ENCODE measurements around the gene GSDMA. TPM values are rescaled to one million over a fixed set of nuclear protein-coding genes. Genes with fewer than 3 reads are reported as not detected.

The GSDMA gene
- total and polyA plus RNA-seq, 3 donors from 2014 or later = 0.34 to 0.37 TPM; not detected in 1

DNA sequence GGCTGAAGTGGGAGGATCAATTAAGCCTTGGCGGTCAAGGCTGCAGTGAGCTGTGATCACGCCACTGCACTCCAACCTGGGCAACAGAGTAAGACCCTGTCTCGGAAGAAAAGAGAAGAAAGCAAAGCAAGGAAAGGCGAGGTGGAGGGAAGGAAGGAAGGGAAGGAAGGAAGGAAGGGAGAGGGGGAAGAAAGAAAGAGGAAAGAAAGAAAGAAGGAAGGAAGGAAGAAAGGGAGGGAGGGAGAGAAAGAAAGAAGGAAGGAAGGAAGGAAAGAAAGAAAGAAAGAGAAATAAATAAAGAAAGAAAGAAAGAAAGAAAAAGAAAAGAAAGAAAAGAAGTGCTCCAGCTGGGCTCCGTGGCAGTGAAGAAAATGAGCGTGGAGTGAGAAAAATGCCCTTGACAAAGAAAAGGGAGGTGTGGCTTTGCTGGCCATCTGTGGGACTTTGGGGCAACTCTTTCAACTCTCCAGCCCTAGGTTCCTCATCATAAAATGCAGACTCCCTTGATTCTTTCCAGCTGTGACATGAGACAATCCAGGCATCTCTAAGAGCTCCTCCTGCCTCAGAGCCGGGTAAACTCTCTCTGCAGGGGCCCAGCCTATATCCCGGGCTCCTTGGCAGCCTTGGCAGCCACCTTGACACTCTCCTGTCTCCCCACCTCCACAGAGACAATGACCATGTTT, 2.4 kb downstream of the GSDMA start:
- DNase-seq = no peak
- H3K27me3 ChIP-seq = no peaks in the 10 kb centered on the region
- intact Hi-C loops (cut with DNase I; ENCODE audit: low total_unique reads) = no loop called here
- 64 to 66% methylated on average over 8 of the region's 8 CpGs for WGBS, 2 donors
- TF ChIP-seq, protein P1, sequence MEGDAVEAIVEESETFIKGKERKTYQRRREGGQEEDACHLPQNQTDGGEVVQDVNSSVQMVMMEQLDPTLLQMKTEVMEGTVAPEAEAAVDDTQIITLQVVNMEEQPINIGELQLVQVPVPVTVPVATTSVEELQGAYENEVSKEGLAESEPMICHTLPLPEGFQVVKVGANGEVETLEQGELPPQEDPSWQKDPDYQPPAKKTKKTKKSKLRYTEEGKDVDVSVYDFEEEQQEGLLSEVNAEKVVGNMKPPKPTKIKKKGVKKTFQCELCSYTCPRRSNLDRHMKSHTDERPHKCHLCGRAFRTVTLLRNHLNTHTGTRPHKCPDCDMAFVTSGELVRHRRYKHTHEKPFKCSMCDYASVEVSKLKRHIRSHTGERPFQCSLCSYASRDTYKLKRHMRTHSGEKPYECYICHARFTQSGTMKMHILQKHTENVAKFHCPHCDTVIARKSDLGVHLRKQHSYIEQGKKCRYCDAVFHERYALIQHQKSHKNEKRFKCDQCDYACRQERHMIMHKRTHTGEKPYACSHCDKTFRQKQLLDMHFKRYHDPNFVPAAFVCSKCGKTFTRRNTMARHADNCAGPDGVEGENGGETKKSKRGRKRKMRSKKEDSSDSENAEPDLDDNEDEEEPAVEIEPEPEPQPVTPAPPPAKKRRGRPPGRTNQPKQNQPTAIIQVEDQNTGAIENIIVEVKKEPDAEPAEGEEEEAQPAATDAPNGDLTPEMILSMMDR (IDR thresholded peaks at IDR 0.05) = no peak
- no peak for TF ChIP-seq POLR2A (IDR thresholded peaks at IDR 0.05)
- H3K9me3 ChIP-seq = no peaks in the 10 kb centered on the region
- no peak overlapping the region for H3K27ac ChIP-seq
- no peaks in the 10 kb centered on the region for H3K36me3 ChIP-seq (ENCODE audit: low read depth, missing control alignments)
- no peak overlapping the region for H3K4me3 ChIP-seq
- H3K4me1 ChIP-seq = no peaks in the 10 kb centered on the region

GRCh38 chr17:39966771-39967170, 4.0 kb downstream of the GSDMA start:
- H3K27me3 ChIP-seq = no peaks in the 10 kb centered on the region
- no peak for DNase-seq
- 87 to 94% methylated on average over 6 of the region's 6 CpGs for WGBS, 2 donors

GRCh38 chr17:39968761-39969160, 6.0 kb downstream of the GSDMA start:
- Histone ChIP-seq H3K4me3 (no peak overlapping the region), H3K27me3 (no peaks in the 10 kb centered on the region), H3K4me1 (no peaks in the 10 kb centered on the region), H3K9me3 (no peaks in the 10 kb centered on the region), H3K27ac (no peak overlapping the region), H3K36me3 (ENCODE audit: low read depth, missing control alignments) (no peaks in the 10 kb centered on the region)
- TF ChIP-seq POLR2A (IDR thresholded peaks at IDR 0.05) = no peak
- TF ChIP-seq, protein P1 (IDR thresholded peaks at IDR 0.05) = no peak
- DNase-seq = no peak
- WGBS, 2 donors = 81 to 86% methylated on average over 2 of the region's 2 CpGs
- intact Hi-C loops (cut with DNase I; ENCODE audit: low total_unique reads) = no loop called here

More at GRCh38 chr17:39966771-39967170, 4.0 kb downstream of the GSDMA start:
- Histone ChIP-seq H3K36me3 (ENCODE audit: low read depth, missing control alignments) (no peaks in the 10 kb centered on the region), H3K9me3 (no peaks in the 10 kb centered on the region), H3K4me1 (no peaks in the 10 kb centered on the region), H3K4me3 (no peak overlapping the region), H3K27ac (no peak overlapping the region)
- intact Hi-C loops (cut with DNase I; ENCODE audit: low total_unique reads) = no loop called here
- no peak for TF ChIP-seq POLR2A (IDR thresholded peaks at IDR 0.05)
- TF ChIP-seq, protein P1 (IDR thresholded peaks at IDR 0.05) = no peak

DNA sequence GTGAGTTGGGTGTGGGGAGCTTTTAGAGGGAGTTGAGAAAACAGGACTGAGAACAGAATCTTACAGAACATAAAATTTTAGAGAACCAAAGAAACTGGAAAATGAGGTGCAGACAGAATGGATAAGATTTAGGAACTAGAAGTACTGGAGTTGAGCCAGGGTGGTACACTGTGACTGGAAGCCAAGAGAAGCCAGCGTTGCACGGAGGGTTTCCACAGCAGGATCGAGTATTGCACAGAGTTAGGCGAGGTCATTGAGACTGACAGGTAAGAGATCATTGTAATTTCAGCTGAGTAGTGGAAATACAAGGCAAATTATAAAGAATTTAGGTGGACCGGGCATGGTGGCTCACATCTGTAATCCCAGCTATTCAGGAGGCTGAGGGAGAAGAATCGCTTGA, 6.6 kb downstream of the GSDMA start:
- no peaks in the 10 kb centered on the region for H3K4me1 ChIP-seq
- H3K27me3 ChIP-seq = no peaks in the 10 kb centered on the region
- 71 to 74% methylated on average over 6 of the region's 6 CpGs for WGBS, 2 donors
- no peak for TF ChIP-seq POLR2A (IDR thresholded peaks at IDR 0.05)
- TF ChIP-seq, protein P1 (IDR thresholded peaks at IDR 0.05) = no peak
- no peaks in the 10 kb centered on the region for H3K36me3 ChIP-seq (ENCODE audit: low read depth, missing control alignments)
- H3K9me3 ChIP-seq = no peaks in the 10 kb centered on the region
- intact Hi-C loops (cut with DNase I; ENCODE audit: low total_unique reads) = no loop called here
- H3K27ac ChIP-seq = no peak overlapping the region
- H3K4me3 ChIP-seq = no peak overlapping the region
- DNase-seq = no peak

DNA sequence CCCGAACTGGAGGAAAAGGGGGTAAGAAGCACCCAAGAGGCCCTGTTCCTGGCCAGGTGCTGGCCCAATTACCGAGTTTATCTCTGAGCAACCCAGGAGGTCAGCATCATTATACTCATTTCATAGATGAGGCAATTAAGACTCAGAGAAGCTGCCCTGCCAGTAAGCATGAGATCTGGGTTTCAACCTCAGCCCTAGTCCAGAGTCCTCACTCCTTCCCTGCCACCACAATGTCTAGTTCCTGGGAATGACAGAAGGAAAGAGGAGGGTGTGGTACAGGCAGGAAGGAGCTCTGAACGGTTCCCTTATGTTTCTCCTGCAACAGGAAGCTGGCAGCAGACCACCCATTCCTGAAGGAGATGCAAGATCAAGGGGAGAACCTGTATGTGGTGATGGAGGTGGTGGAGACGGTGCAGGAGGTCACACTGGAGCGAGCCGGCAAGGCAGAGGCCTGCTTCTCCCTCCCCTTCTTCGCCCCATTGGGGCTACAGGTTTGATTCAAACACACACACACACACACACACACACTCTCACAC, 7.4 kb downstream of the GSDMA start:
- TF ChIP-seq POLR2A (IDR thresholded peaks at IDR 0.05) = no peak
- TF ChIP-seq, protein P1 (IDR thresholded peaks at IDR 0.05) = no peak
- no peaks in the 10 kb centered on the region for H3K27me3 ChIP-seq
- H3K27ac ChIP-seq = no peak overlapping the region
- no peak for DNase-seq
- H3K9me3 ChIP-seq = no peaks in the 10 kb centered on the region
- WGBS, 2 donors = 68 to 74% methylated on average over 7 of the region's 7 CpGs
- intact Hi-C loops (cut with DNase I; ENCODE audit: low total_unique reads) = no loop called here
- no peaks in the 10 kb centered on the region for H3K36me3 ChIP-seq (ENCODE audit: low read depth, missing control alignments)
- no peak overlapping the region for H3K4me3 ChIP-seq
- H3K4me1 ChIP-seq = no peaks in the 10 kb centered on the region
